LNCaP clone FGC (cell line): ENCODE measurements around the gene COL11A1.

ENCODE experiments used
- DNase-seq: peaks from one replicate; pipeline ENCODE4 v3.0.0-alpha.2; 2011; ENCODE audit warnings: low read depth
- H3K4me3 ChIP-seq: 2 replicates; pipeline ENCODE4 v1.5.1; 2011; ENCODE audit warnings: mild to moderate bottlenecking, low read depth, low read length, control low read depth
- CTCF ChIP-seq: IDR thresholded peaks from 2 replicates; pipeline ENCODE4 v1.5.1; 2012; ENCODE audit warnings: mild to moderate bottlenecking; ENCODE audit not compliant: control insufficient read depth, insufficient read depth; ENCODE audit errors: extremely low read depth

COL11A1 gene

GRCh38 chr1:102872097-102872496 lies 236.2 kb downstream of the COL11A1 start:
- no peak for TF ChIP-seq CTCF
- no peak for DNase-seq
- no peak overlapping the region for H3K4me3 ChIP-seq

GRCh38 chr1:102863704-102864103 lies 244.6 kb downstream of the COL11A1 start:
- no peak overlapping the region for H3K4me3 ChIP-seq
- TF ChIP-seq CTCF, result no peak
- no peak for DNase-seq

- no peak for DNase-seq
- TF ChIP-seq CTCF, result no peak
- no peak overlapping the region for H3K4me3 ChIP-seq
Observed at GRCh38 chr1:102861247-102861646, 247.1 kb downstream of the COL11A1 start.

DNA sequence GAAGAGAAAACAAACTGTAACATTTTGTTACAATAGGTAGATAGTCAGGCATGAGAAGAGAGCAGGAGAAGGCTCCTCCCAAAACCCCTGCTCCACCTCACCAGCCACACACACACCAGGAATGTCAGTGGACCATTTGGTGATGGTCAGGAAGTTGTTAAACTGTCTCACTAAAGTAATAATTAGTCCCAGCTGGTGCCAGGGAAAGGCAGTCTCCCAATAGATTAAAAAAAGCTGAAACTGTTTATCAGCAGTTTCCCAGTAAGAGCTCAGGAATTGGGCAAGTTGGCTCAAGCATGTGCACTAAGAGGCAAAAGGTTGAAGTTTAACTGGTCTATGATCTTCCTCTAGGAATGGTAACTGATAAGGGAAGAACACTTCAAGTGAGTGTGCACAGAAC lies 249.6 kb downstream of the COL11A1 start:
- no peak for DNase-seq
- no peak for TF ChIP-seq CTCF

DNA sequence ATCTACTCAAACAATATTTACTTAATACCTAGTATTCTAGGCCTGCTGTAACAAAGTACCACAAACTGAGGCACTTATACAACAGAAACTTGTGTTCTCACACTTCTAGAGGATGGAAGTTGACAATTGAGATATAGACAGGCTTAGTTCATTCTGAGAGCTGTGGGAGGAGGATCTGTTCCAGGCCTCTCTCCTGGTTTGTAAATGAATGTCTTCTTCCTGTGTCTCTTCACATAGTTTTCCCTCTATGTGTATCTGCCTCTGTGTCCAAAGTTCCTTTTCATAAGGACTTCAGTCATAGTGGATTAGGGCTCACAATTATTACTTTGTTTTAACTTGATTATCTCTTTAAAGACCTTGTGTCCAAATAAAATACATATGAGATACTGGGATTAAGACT lies 251.1 kb downstream of the COL11A1 start:
- H3K4me3 ChIP-seq, result no peak overlapping the region
- no peak for DNase-seq
- TF ChIP-seq CTCF, result no peak

More for the DNA sequence above, 249.6 kb downstream of the COL11A1 start:
- H3K4me3 ChIP-seq, result no peak overlapping the region

DNA sequence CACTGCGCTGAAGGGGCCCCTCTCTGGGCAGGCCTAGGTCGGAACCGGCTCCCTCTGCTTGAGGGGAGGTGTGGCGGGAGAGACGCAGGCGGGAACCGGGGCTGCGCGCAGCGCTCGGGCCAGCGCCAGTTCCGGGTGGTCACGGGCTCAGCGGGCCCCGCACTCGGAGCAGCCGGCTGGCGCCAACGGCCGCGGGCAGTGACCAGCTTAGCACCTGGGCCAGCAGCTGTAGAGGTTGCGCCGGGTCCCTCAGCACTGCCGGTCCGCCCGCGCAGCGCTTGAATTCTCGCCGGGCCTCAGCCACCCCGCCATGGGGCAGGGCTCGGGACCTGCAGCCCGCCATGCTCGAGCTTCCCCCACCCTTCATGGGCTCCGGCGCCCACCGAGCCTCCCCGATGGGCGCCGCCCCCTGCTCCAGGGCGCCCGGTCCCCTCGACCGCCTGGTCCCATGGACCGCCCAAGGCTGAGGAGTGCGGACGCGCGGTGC lies 254.6 kb downstream of the COL11A1 start:
- DNase-seq, result no peak
- no peak overlapping the region for H3K4me3 ChIP-seq
- TF ChIP-seq CTCF, result no peak

GRCh38 chr1:102853136-102853535 lies 255.2 kb downstream of the COL11A1 start:
- TF ChIP-seq CTCF, result no peak
- no peak for DNase-seq

More at GRCh38 chr1:102853136-102853535, 255.2 kb downstream of the COL11A1 start:
- H3K4me3 ChIP-seq, result no peak overlapping the region
